ENCODE results near the gene CAMSAP1.

Gene CAMSAP1

DNA sequence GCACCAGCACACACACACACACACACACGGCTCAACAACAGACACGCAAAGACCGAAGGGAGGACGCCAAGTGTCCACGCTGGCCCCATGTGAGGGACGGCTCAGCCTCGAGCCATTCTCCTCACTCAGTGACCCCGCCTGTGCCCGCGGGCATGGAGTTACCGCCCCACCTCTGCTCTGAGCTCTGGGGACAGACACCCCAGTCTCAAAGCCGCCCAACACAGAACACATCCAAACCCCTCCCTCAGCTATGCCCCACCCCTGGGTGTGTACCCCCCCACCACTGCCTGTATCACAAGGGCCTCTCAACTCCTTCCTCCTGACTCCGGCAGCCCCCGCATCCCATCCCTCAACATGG lies 81.2 kb downstream of the CAMSAP1 start:
- no peak overlapping the region for H3K27ac ChIP-seq (replicated peaks; ENCODE audit: low read length)
- H3K4me2 ChIP-seq (ENCODE audit: insufficient read depth, low read length, poor library complexity, severe bottlenecking) = no peak overlapping the region
- H3K36me3 ChIP-seq (replicated peaks in 1 of 2; ENCODE audit: control insufficient read depth in 2 of 2, insufficient read depth in 2 of 2, low read length in 2 of 2) = peaks cover 35 to 90% of the 10 kb centered on the region in 2 donors
- H3K4me1 ChIP-seq (ENCODE audit: control insufficient read depth in 2 of 2, insufficient read depth in 1 of 2, low read depth in 1 of 2, low read length in 2 of 2) = no peaks in the 10 kb centered on the region
- no peak overlapping the region for H4K8ac ChIP-seq (ENCODE audit: low read depth, low read length)
- H2AK5ac ChIP-seq (ENCODE audit: low read depth, low read length) = no peak overlapping the region
- H2BK120ac ChIP-seq (ENCODE audit: low read depth, low read length) = no peak overlapping the region
- no peak overlapping the region for H3K14ac ChIP-seq (ENCODE audit: low read length)
- no peak overlapping the region for H2AFZ ChIP-seq (ENCODE audit: low read length)
- H3K4ac ChIP-seq (ENCODE audit: low read length) = no peak overlapping the region
- H3K79me1 ChIP-seq (ENCODE audit: low read depth, low read length) = peaks cover 22% of the 10 kb centered on the region
- no CpG with 5 or more reads among the region's 14 CpGs for WGBS, 2 donors (ENCODE audit: extremely low coverage in 2 of 2, insufficient read length in 2 of 2, insufficient replicate concordance in 1 of 2)
- H4K91ac ChIP-seq (ENCODE audit: low read depth, low read length, poor library complexity) = no peak overlapping the region
- H3K9me3 ChIP-seq (replicated peaks in 1 of 2; ENCODE audit: control insufficient read depth in 2 of 2, insufficient read depth in 1 of 2, low read depth in 1 of 2, low read length in 2 of 2) = peaks cover 0 to 13% of the 10 kb centered on the region in 2 donors
- no peak overlapping the region for H2BK12ac ChIP-seq (ENCODE audit: low read length)
- no peak overlapping the region for H3K18ac ChIP-seq (ENCODE audit: low read length)
- no peak overlapping the region for H2BK5ac ChIP-seq (ENCODE audit: low read length)
- peak overlapping the region; percentile 82 for H3K23ac ChIP-seq (ENCODE audit: low read depth, low read length, poor library complexity)
- H3K27me3 ChIP-seq (ENCODE audit: control insufficient read depth in 3 of 3, insufficient read depth in 3 of 3, low read depth in 1 of 3, low read length in 3 of 3) = no peaks in the 10 kb centered on the region
- no peak overlapping the region for H3K4me3 ChIP-seq (ENCODE audit: low read length in 2 of 2)
- no peak overlapping the region for H2BK15ac ChIP-seq (ENCODE audit: low read length)
- no peak for DNase-seq (ENCODE audit: low spot score)
- no peak overlapping the region for H3K9ac ChIP-seq (ENCODE audit: low read depth, low read length, poor library complexity)

DNA sequence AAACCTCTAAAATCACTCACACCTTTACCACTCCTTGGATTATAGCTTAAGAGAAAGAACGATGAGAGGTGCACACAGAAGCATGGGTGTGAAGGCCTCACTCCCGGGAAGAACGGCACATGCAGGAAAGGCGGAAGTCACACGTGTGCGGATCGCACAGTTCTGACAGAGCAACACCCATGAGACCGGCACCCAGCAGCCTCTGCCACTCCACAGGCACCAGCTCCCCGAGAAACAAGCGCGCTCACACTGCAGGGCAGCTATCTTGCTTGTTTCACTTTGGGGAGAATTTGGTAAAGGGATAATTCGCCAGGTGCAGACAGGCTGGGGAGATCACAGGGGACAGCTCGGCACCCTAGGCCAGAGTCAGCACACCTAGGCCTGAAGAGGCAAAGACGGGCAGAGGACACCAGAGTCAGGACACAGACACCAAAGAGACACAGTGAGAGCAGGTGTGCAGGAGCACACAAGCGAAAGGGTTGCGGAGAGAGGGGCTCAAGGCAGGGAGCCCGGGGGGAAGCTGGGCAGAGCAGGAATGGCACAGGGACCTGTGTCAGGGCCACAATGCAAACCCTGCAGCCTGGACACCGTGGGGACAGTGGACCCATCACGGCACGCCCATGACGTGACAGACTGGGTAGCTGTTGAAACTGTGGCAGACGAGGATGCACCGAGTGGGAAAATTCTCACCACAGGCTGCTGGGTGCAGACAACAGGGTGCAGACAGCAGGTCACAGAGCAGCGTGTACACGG lies 81.7 kb downstream of the CAMSAP1 start:
- Histone ChIP-seq H2BK5ac (ENCODE audit: low read length) (no peak overlapping the region), H3K23ac (ENCODE audit: low read depth, low read length, poor library complexity) (peak overlapping the region; percentile 82), H3K18ac (ENCODE audit: low read length) (peak overlapping the region; percentile 40), H3K4me2 (ENCODE audit: insufficient read depth, low read length, poor library complexity, severe bottlenecking) (no peak overlapping the region), H3K4me3 (ENCODE audit: low read length in 2 of 2) (no peak overlapping the region), H3K14ac (ENCODE audit: low read length) (no peak overlapping the region), H3K79me1 (ENCODE audit: low read depth, low read length) (peaks cover 19% of the 10 kb centered on the region), H2AFZ (ENCODE audit: low read length) (no peak overlapping the region), H2AK5ac (ENCODE audit: low read depth, low read length) (no peak overlapping the region), H4K8ac (ENCODE audit: low read depth, low read length) (no peak overlapping the region), H2BK15ac (ENCODE audit: low read length) (no peak overlapping the region), H3K4ac (ENCODE audit: low read length) (no peak overlapping the region), H3K9ac (ENCODE audit: low read depth, low read length, poor library complexity) (peak overlapping the region; percentile 78), H3K9me3 (replicated peaks in 1 of 2; ENCODE audit: control insufficient read depth in 2 of 2, insufficient read depth in 1 of 2, low read depth in 1 of 2, low read length in 2 of 2) (peaks cover 0 to 13% of the 10 kb centered on the region in 2 donors), H2BK12ac (ENCODE audit: low read length) (no peak overlapping the region), H2BK120ac (ENCODE audit: low read depth, low read length) (no peak overlapping the region), H4K91ac (ENCODE audit: low read depth, low read length, poor library complexity) (no peak overlapping the region), H3K36me3 (replicated peaks in 1 of 2; ENCODE audit: control insufficient read depth in 2 of 2, insufficient read depth in 2 of 2, low read length in 2 of 2) (peaks cover 41 to 96% of the 10 kb centered on the region in 2 donors), H3K4me1 (ENCODE audit: control insufficient read depth in 2 of 2, insufficient read depth in 1 of 2, low read depth in 1 of 2, low read length in 2 of 2) (no peaks in the 10 kb centered on the region), H3K27ac (replicated peaks; ENCODE audit: low read length) (no peak overlapping the region), H3K27me3 (ENCODE audit: control insufficient read depth in 3 of 3, insufficient read depth in 3 of 3, low read depth in 1 of 3, low read length in 3 of 3) (no peaks in the 10 kb centered on the region)
- no CpG with 5 or more reads among the region's 25 CpGs for WGBS, 2 donors (ENCODE audit: extremely low coverage in 2 of 2, insufficient read length in 2 of 2, insufficient replicate concordance in 1 of 2)
- no peak for DNase-seq (ENCODE audit: low spot score)

DNA sequence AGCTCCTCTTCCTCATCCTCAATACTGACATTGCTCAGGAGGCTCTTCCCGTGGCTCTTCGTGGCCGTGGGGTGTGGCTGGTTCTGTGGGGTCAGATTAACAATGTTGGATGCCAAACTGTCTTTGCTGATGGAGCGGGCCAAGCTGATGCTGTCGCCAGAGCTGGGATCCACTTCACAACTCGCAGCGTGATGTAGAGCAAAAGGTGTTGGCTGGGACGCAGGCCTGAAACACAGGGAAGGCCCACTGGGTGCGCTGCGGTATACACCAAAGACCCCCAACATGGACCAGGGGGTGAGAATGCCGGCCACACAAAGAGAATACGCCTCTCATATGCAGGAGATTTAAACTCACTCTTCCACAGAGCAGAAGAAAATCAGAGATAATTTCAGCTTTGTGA lies 84.3 kb downstream of the CAMSAP1 start:
- whole genome bisulfite sequencing, 2 donors (ENCODE audit: extremely low coverage in 2 of 2, insufficient read length in 2 of 2, insufficient replicate concordance in 1 of 2) = no CpG with 5 or more reads among the region's 12 CpGs
- no peak overlapping the region for H3K18ac ChIP-seq (ENCODE audit: low read length)
- H4K91ac ChIP-seq (ENCODE audit: low read depth, low read length, poor library complexity) = no peak overlapping the region
- no peak overlapping the region for H2BK5ac ChIP-seq (ENCODE audit: low read length)
- H4K8ac ChIP-seq (ENCODE audit: low read depth, low read length) = no peak overlapping the region
- no peak overlapping the region for H3K9ac ChIP-seq (ENCODE audit: low read depth, low read length, poor library complexity)
- H3K4me2 ChIP-seq (ENCODE audit: insufficient read depth, low read length, poor library complexity, severe bottlenecking) = no peak overlapping the region
- H3K9me3 ChIP-seq (replicated peaks in 1 of 2; ENCODE audit: control insufficient read depth in 2 of 2, insufficient read depth in 1 of 2, low read depth in 1 of 2, low read length in 2 of 2) = no peaks in the 10 kb centered on the region
- no peak overlapping the region for H2AFZ ChIP-seq (ENCODE audit: low read length)
- no peak overlapping the region for H2BK15ac ChIP-seq (ENCODE audit: low read length)
- no peak overlapping the region for H2BK12ac ChIP-seq (ENCODE audit: low read length)
- H3K79me1 ChIP-seq (ENCODE audit: low read depth, low read length) = peaks cover 16% of the 10 kb centered on the region
- H3K4me3 ChIP-seq (ENCODE audit: low read length in 2 of 2) = no peak overlapping the region
- H3K14ac ChIP-seq (ENCODE audit: low read length) = no peak overlapping the region
- no peak overlapping the region for H2AK5ac ChIP-seq (ENCODE audit: low read depth, low read length)
- no peaks in the 10 kb centered on the region for H3K4me1 ChIP-seq (ENCODE audit: control insufficient read depth in 2 of 2, insufficient read depth in 1 of 2, low read depth in 1 of 2, low read length in 2 of 2)
- peaks cover 60 to 99% of the 10 kb centered on the region in 2 donors for H3K36me3 ChIP-seq (replicated peaks in 1 of 2; ENCODE audit: control insufficient read depth in 2 of 2, insufficient read depth in 2 of 2, low read length in 2 of 2)
- no peak overlapping the region for H2BK120ac ChIP-seq (ENCODE audit: low read depth, low read length)
- no peaks in the 10 kb centered on the region for H3K27me3 ChIP-seq (ENCODE audit: control insufficient read depth in 3 of 3, insufficient read depth in 3 of 3, low read depth in 1 of 3, low read length in 3 of 3)
- no peak overlapping the region for H3K27ac ChIP-seq (replicated peaks; ENCODE audit: low read length)
- H3K23ac ChIP-seq (ENCODE audit: low read depth, low read length, poor library complexity) = no peak overlapping the region
- no peak for DNase-seq (ENCODE audit: low spot score)
- H3K4ac ChIP-seq (ENCODE audit: low read length) = no peak overlapping the region

DNA sequence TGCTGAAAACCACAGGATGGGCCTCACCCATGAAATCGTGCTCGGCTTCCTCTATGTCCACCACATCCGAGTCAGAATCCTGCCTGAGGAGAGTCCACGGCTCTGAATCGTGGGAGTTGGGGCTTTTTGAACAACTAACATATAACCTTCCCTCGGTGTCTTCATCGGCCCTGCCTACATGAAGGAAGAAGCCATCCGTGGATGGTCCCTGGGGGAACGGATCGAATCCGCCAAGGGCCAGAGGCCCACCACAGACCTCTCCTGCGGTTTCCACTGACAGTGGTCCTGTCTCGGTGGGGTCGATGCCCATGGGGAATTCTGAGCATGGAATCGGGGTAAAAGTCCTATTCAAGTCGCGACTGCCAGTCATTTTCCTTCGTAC lies 85.0 kb downstream of the CAMSAP1 start:
- no peak overlapping the region for H3K4me3 ChIP-seq (ENCODE audit: low read length in 2 of 2)
- peaks cover 66 to 99% of the 10 kb centered on the region in 2 donors for H3K36me3 ChIP-seq (replicated peaks in 1 of 2; ENCODE audit: control insufficient read depth in 2 of 2, insufficient read depth in 2 of 2, low read length in 2 of 2)
- no peak overlapping the region for H3K27ac ChIP-seq (replicated peaks; ENCODE audit: low read length)
- DNase-seq (ENCODE audit: low spot score) = no peak
- H2BK120ac ChIP-seq (ENCODE audit: low read depth, low read length) = no peak overlapping the region
- no peak overlapping the region for H2BK15ac ChIP-seq (ENCODE audit: low read length)
- no peaks in the 10 kb centered on the region for H3K4me1 ChIP-seq (ENCODE audit: control insufficient read depth in 2 of 2, insufficient read depth in 1 of 2, low read depth in 1 of 2, low read length in 2 of 2)
- H3K14ac ChIP-seq (ENCODE audit: low read length) = no peak overlapping the region
- no peak overlapping the region for H3K18ac ChIP-seq (ENCODE audit: low read length)
- H3K79me1 ChIP-seq (ENCODE audit: low read depth, low read length) = peaks cover 15% of the 10 kb centered on the region
- no peak overlapping the region for H3K9ac ChIP-seq (ENCODE audit: low read depth, low read length, poor library complexity)
- WGBS, 2 donors (ENCODE audit: extremely low coverage in 2 of 2, insufficient read length in 2 of 2, insufficient replicate concordance in 1 of 2) = no CpG with 5 or more reads among the region's 18 CpGs
- H2AFZ ChIP-seq (ENCODE audit: low read length) = no peak overlapping the region
- no peak overlapping the region for H3K4me2 ChIP-seq (ENCODE audit: insufficient read depth, low read length, poor library complexity, severe bottlenecking)
- H4K8ac ChIP-seq (ENCODE audit: low read depth, low read length) = no peak overlapping the region
- no peaks in the 10 kb centered on the region for H3K9me3 ChIP-seq (replicated peaks in 1 of 2; ENCODE audit: control insufficient read depth in 2 of 2, insufficient read depth in 1 of 2, low read depth in 1 of 2, low read length in 2 of 2)
- H4K91ac ChIP-seq (ENCODE audit: low read depth, low read length, poor library complexity) = no peak overlapping the region
- no peaks in the 10 kb centered on the region for H3K27me3 ChIP-seq (ENCODE audit: control insufficient read depth in 3 of 3, insufficient read depth in 3 of 3, low read depth in 1 of 3, low read length in 3 of 3)
- H2AK5ac ChIP-seq (ENCODE audit: low read depth, low read length) = no peak overlapping the region
- H2BK12ac ChIP-seq (ENCODE audit: low read length) = no peak overlapping the region
- no peak overlapping the region for H2BK5ac ChIP-seq (ENCODE audit: low read length)
- H3K4ac ChIP-seq (ENCODE audit: low read length) = no peak overlapping the region
- no peak overlapping the region for H3K23ac ChIP-seq (ENCODE audit: low read depth, low read length, poor library complexity)
